CD4-positive, alpha-beta T cell treated with Interleukin-6 for 4 hours (primary cell): Measurements from ENCODE around the gene ZNF236.

Experiments
- DNase-seq: peaks from one replicate; pipeline ENCODE4 v3.0.0-alpha.2; 2020; ENCODE audit warnings: mixed read lengths

Gene ZNF236

GRCh38 chr18:76992226-76993084 is 170.1 kb downstream of the ZNF236 start:
- DNase-seq = no peak

GRCh38 chr18:76993085-76993382 is 170.7 kb downstream of the ZNF236 start:
- no peak for DNase-seq

- DNase-seq = no peak
Observed at GRCh38 chr18:76993573-76993972, 171.2 kb downstream of the ZNF236 start.

- no peak for DNase-seq
Observed at GRCh38 chr18:76994086-76994654, 171.8 kb downstream of the ZNF236 start.

DNA sequence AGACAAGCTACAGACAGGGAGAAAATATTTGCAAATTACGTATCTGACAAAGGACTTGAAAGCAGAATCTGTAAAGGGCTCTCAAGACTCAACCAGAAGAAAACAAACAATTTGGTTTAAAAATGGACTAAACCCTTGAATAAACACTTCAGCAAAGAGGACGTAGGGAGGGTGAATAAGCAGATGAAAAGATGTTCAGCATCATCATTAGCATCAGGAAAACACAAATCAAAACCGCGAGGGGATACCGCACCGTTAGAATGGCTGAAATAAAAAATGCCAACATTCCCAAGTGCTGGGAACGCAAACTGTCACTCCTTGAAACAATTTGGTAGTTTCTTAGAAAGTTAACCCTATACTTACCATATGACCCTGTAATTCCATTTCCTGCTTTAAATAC is 173.5 kb downstream of the ZNF236 start:
- no peak for DNase-seq

GRCh38 chr18:76996429-76996828 is 174.1 kb downstream of the ZNF236 start:
- DNase-seq = no peak

- DNase-seq = no peak
Observed at GRCh38 chr18:76997951-76998808, 175.8 kb downstream of the ZNF236 start.

GRCh38 chr18:76999077-76999476 is 176.7 kb downstream of the ZNF236 start:
- DNase-seq = no peak

DNA sequence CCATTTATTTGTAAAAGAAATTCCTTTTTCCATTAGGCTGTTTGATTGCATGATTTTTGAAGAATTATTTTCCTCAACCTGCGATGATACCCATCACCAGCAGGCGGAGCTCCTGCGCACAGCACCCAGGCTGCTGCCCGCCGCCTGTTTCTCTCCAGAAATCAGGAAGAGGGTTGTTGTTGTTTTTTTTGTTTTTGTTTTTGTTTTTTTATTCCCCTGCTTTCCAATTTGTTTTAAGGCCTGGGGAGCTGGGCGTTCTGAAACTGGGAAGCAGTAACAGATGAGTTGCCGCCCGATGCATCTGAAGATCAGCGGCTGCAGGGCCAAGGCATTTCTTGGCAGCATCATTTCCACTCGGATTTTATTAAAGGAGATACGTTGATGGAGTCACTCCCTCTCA is 178.2 kb downstream of the ZNF236 start:
- peak; percentile 66 for DNase-seq

- no peak for DNase-seq
Observed at GRCh38 chr18:77001041-77001440, 178.7 kb downstream of the ZNF236 start.

DNA sequence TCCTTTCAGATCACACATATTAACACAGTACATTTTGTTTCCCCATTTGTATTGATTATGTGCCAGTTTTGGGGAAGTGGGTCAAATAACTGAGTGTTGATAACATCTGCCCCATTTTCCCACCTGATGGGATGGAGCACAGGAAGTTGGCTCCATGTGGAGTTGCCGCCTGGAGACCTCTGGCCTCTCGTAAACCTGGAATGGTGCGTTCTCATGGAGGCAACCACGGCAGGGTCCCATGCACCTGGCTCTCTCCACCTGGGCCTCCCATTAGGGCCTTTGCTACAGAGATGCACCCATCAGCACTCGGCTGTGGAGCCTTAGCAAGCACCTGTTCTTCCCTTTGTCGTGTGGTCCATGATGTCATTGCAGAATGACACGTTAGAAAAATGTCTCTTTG is 179.6 kb downstream of the ZNF236 start:
- DNase-seq = no peak

GRCh38 chr18:77002496-77002895 is 180.1 kb downstream of the ZNF236 start:
- no peak for DNase-seq

DNA sequence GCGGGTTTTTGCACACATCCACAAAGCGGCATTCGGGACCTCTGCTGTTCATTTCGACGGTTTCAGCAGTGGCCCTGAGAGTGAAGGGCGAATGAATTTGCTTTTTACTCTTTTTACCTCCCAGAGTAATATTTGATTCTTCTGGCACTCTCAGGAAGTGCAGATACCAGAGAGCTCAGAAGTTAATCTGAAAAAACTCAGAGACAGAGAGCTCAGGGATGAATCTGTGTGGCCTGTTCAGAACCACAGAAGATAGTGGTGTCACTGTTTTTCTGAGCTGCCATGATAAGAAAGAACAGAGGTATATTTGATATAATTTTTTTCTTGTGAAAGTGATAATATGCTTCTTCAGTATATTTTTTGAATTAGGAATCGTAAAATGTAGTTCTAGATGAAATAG is 181.0 kb downstream of the ZNF236 start:
- DNase-seq = no peak

DNA sequence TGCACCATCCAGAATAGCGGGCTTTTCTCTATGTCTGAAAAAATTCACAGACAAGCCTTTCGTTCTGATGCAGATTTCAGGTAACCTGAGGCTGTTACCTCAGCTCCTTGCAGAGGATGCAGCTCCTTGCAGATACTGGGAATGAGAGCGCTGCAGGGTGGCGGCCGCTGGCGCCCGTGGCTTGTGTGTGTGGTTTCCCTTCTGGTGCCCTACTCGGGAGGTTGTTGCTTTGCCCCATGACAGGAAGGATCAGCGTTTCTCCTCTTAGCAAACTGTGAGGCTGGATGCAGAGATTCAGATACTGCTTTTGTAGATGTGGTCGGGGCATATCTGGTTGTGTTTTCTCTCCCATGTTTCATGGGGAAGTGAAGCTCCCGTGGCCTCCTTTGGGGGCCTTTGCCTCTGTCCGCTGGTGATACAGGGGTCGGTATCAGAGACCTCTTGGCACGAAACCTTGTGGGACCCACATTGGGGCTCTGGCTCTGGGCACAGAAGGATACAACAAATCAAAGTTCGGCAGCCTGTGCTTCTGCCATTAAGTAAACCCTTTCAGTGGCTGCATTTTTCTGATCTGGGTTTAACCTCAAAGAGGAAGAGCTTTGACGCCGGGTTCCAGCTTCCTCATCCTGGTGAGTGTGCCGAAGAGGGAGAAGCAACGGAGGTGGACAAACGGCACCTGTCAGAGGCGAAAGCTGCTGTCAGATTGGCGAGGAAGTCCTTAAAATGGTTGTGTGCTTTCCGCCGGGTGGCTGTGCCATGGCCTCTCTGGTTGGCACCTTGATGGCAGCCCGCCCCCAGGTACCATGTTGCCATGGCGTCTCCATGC is 182.4 kb downstream of the ZNF236 start:
- DNase-seq = peak; percentile 48

DNA sequence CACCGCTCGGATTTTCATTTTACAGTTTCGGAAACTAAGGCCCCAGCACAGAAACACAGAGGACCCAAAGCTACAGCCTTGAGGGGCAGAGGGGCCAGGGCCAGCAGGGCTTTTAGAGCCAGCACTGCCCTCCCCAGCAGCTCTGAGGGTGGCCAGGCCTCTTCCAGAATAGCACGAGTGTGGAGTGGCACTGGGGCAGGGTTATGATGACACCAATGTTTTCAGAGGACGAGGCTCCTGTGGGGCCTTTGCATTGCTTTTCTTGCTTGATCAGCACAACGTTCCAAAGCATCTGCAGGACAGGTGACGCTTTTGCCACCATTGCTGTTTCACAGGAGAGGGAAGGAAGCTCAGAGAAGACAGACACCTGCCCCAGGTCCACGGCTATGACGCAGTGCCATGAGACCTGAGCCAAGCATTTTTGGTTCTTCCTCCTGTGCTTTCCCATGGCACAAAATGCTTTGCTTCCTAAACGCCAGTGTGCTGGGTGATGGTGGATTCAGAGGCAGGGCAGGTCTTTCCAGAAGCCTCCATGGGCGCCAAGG is 183.4 kb downstream of the ZNF236 start:
- no peak for DNase-seq

- no peak for DNase-seq
Observed at GRCh38 chr18:77006305-77007175, 184.2 kb downstream of the ZNF236 start.

- DNase-seq = no peak
Observed at GRCh38 chr18:77007251-77007650, 184.9 kb downstream of the ZNF236 start.

DNA sequence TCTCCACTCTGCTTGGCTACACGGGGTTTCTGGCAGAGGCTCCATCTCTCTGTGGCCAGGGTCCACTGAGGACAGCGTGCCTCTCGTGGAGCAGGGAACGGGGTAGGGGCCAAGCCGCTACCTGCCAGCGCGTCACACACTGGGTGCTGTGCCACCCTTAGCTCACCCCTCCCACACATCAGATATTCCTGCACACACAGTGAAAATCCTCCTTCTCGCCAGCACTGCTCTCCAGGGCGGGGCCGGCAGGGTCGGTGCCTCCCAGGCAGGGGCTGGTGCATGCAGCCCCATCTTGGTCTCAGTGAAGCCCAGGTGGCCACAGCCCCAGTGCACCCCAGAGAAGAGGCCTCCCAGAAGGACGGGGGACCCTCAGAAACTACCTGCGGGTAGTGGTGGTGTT is 185.6 kb downstream of the ZNF236 start:
- DNase-seq = no peak

GRCh38 chr18:77008576-77009315 is 186.4 kb downstream of the ZNF236 start:
- no peak for DNase-seq

DNA sequence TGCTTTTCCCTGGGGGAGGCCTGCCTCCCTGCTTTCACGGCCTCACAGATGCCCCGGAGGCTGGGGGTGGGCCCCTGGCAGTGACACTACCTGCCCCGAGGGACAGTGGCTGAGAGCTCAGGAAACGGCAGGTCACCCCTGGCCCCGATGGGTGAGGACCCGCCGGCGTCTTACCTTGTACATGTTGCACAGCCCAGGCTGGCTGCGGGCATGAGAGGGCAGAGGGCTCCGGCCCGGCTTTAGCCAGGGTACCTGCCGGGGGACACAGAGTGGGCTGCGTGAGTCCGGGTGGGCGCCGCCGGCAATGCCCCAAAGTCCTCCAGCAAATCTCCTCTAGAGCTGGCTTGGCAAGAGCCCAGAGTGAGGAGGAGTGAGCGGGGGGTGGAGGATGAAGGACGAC is 187.3 kb downstream of the ZNF236 start:
- no peak for DNase-seq

GRCh38 chr18:77012120-77012519 is 189.8 kb downstream of the ZNF236 start:
- DNase-seq = no peak
